Tongue (tissue), 2 donors: ENCODE data around the gene RBFOX2. TPM values are rescaled to one million over a fixed set of nuclear protein-coding genes. Genes with fewer than 3 reads are reported as not detected.

Experiments
- DNase-seq: peaks from one replicate; pipeline ENCODE4 v3.0.0-alpha.2; 2015
- total RNA-seq: library from RNA; depleted of rRNA; stranded (reverse); fragments of >200 nt; gene quantifications from one replicate; pipeline ENCODE4 v1.2.3, GENCODE V29; 2014

Gene RBFOX2
- total RNA-seq, 1 donor from 2014 or later: 269 TPM

DNA sequence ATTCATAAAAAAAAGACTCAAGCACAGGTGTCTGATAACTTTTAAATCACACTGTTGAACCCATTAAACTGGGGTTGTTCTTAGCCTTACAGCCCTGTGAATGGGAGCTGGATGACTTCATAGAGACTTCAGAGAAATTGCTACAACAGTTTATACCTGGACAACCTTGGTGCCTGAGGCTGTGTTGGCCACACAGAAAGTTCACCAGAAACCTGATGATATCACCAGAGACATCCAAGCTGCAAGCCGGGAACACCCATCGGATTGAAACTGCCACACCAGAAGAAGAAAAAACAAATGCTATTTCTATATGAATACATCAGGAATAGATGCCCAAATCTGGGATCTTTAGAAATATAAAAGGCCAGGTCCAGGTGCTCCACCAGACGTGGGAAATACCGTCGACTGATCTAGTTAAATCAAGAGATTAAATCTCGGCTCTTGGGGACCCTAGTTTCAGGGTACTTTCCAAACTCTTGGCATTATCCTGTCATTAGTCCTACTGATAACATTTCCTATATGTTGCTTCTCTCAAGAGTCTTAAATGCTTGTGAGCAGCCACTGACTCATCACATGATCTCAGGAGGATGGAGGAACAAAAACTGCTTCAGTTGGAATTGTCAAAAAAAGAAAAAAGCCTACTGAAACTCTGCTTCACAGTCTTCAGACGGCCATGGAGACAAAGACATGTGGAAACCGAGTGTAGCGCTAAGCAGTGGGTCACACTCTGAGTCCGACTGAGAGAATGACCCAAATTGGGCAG lies 339.5 kb downstream of the RBFOX2 start:
- DNase-seq: no peak

Other genes starting within 250 kb of the RBFOX2 start
- 17.1 TPM for gene APOL3, start 131.9 kb upstream of the RBFOX2 start, total RNA-seq
- 19.8 TPM for gene APOL4, start 173.0 kb upstream of the RBFOX2 start, total RNA-seq
- gene APOL2, start 210.7 kb upstream of the RBFOX2 start, total RNA-seq: 22.9 TPM
- gene APOL1, start 224.3 kb upstream of the RBFOX2 start, total RNA-seq: 7.9 TPM